GM19035 (cell line): Measurements from ENCODE around the gene BACH1.

ENCODE experiments used
- ATAC-seq: cut with Tn5 transposase; IDR thresholded peaks from one replicate; pipeline ENCODE4 v1.9.1; 2021; ENCODE audit not compliant: unreplicated experiment

BACH1 gene

DNA sequence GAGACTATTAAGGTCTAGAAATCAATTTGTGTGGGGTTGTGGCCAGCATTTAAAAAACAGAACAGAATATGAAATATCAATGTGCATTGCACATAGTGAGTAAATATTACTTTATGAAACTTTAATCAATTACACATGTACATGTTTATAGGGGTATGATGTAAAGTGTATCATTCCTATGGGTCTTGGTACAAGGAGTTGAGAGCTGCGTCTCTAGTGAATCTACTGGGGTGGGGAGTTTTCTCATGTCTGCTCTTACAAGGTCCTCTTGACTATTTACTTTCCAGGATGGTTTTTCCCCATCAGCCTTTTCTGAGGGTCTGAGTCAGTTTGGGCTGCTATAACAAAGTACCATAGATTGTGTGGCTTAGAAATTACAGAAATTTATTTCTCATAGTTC lies 75.8 kb downstream of the BACH1 start:
- ATAC-seq: no peak

DNA sequence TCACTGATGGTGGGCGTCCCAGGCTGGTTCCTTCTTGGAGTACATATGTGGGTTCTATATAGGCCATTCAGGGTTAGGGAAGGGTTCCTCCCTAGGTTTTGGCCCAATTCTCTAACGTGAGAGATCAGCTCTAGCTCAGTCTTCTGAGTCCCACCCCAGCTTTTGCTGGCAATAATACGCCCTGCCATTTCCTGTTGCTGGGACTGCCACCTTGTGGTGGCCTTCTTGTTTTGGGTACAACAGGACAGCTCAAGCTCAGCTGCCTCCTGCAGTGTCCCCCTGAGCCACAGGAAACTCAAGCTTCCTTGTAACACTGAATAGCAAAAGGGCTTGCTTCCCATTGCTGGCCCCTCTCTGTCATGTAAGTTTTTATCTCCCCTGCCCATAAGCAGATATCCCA lies 77.8 kb downstream of the BACH1 start:
- ATAC-seq: peak; percentile 54

DNA sequence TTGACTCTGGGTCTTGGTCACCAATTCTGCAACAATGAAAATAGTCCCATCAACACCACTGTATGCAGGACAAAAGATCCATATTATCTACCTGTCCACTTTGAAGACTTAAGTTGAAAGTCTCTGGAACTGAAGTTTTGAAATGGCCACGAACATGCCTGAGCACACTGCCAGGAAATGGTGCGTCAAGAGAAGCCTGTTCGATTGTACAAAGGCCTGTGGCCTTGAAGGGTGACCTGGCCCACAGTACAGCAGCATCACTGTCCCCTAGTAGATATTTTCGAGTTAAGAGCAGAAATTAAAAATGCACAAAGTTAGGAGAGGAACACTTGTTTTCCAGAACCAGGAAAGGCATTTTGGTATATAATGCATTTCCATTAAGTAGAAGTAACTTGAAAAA lies 78.5 kb downstream of the BACH1 start:
- no peak for ATAC-seq

DNA sequence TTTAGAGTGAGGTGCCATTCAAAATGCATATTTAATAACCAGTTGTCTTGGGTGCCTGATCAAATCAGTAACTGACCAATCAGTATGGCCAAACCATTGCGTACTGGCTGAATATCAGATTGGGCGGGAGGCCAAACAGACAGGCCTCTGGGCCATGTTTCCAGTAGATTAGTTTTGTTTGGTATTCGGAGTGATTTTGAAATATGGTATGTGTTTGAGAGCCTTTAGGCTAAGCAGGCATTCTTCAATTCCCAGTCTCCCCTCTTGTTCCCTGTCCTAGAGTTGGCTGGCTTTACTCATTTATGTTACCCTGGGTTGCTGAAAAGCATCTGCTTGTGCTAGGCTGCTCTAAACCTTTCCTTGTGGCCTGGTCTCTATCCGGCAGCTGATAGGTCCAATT lies 80.1 kb downstream of the BACH1 start:
- no peak for ATAC-seq

DNA sequence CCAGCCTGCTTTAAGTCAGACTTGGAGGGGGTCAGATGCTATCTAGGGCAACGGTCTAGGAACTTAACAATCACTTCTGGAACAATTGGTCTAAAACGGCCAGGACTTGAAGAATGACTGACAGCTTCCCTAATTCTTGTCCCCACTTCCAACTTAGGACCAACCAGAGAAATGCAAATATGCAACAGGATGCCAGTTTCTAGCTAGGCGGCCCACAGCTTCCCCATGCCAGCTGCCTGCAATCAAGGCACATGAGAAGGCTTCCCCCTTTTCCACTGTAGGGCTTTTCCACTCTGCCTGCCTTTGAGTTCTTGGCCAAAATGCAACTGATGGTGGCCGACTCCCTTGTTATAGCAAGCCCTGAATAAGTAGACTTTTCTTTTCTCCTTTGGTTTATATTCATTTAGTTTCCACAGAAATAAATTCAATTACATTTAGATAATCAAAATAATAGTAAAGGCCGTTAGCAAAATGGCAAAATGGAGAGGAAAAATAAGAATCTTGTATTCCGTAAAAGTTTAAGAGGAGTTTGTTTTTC lies 80.9 kb downstream of the BACH1 start:
- no peak for ATAC-seq

DNA sequence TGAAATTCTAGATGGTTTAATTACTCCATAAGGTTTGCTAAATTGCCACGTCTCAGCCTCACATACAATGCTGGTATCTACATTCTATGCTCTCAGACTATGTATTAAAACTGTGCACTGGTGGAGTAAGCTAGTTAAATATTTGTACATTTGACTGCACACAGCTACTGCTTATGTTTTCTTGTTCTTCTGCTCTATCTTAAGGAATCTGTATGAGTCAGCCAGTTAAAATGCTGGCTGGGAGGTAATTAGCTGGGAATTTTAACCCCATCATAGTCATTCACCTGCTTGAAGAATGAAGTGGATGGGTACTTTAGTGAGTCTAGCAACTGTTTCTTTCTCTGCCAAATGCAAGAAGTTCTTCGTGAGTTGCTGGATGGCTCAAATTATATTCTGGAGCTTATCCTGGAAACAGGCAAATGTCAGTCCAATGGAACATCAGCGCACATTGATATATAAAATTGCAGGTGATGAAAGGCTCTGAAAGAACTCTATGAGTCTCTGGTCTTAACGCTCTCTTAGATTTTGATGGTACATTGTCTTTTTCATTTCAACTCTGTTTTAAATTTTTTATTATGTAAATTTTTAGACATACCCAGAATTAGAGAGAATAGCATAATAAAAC lies 83.4 kb downstream of the BACH1 start:
- no peak for ATAC-seq

DNA sequence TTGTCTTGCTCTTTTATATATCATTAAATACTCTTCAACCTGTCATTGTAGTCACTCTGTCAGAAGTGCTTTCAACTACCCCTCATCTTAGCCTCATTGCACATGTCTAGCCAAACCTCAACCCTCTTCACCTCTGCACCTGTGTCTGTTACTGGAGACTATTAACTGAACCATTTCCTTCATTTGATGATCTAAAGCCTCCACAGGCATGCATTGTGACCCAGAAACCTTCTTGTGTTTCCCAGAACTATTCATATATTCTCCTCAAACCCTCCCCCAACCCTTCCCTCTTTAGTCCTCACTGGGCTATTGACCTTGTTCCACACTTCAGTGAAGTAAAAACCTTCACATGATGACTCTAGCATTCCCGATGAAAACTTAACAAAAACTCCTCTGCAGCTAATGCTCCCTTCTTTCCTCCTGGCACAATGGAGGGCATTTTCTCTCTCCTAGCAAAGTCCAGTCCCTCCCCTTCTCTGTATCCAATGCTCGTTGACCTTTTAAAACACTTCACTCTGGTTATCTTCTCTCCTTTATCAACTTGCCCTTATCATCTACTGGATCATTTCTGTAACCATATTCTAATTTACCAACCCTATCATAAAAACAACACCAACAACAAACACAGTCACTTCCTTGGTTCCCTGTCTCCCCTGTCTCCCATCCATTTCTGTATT lies 86.1 kb downstream of the BACH1 start:
- no peak for ATAC-seq

DNA sequence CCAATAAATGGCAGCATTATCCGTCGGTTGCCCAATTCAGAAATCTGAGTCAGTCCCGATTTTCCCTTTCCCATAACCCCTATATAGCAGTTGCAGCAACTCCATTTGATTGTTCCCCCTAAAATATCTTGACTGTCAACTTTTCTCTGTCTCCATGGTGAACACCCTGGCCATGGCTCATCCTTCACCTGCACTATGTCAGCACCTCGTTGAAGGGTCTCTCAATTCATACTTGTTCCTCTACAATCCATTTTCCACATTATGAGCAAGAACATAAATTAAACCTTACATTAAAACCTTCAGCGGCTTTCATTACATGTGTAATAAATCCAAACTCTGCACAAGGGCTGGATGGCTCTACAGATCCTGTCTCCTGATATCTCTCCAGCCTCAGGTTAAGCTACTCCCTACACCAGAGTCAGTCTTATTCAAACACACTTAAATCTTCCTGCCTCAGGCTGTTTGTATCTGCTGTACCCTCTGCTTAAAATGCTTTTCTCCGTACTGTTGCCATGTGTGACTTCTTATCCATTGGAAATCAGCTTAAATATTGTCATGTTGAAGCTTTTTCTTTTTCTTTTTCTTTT lies 87.3 kb downstream of the BACH1 start:
- ATAC-seq: no peak

- no peak for ATAC-seq
Measured at GRCh38 chr21:29386803-29387202, 88.1 kb downstream of the BACH1 start.

DNA sequence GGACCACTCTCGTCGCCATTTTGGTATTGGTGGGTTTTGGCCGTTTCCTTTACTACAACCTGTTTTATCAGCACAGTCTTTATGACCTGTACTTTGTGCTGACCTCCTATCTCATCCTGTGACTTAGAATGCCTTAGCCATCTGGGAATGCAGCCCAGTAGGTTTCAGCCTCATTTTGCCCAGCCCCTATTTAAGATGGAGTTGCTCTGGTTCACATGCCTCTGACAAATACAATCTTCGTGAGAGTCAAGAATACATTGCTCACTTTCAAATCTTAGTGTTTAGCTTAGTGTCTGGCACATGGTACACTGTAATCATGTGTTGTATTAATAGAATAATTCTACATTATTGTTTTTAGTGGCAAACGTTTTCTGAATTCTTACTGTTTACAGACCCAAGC lies 88.9 kb downstream of the BACH1 start:
- ATAC-seq: no peak

GRCh38 chr21:29389136-29389535 lies 90.4 kb downstream of the BACH1 start:
- ATAC-seq: no peak

DNA sequence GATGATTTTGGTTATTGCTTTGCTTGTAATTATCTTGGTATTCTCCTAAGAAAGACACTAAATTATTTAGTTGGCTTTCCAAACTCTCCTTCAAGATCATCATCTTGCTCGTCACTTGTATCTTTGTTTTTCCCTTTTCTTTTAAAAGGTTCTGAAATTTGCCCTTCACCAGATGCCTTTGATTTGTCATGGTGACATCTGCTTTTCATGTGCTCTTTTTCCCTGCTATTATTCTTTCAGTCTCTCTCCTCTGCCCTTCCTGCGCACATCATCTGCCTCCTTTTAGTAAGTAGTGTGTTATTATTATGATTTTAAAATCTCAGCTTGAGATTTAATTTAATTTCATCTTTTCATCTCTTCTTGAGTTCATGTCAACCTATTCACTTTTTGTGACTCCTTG lies 92.1 kb downstream of the BACH1 start:
- ATAC-seq: no peak

DNA sequence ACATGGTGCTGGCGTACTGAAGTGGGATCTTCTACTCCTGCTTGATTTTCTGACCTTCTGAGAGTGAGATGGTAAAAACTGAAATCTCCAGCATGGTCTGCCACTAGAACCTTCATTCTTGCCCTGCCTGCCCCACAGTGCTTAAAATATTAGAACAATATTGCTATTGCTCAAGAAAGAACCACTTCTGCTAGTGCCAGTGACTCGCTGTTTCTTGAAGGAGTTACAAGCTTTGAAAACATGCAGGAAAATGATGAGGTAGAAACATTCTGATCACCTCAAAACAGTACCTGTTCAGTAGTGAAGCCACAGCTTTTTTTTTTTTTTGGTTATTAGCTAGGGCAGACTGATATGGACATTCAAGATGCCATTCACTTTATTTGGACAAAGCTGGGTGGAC lies 95.3 kb downstream of the BACH1 start:
- no peak for ATAC-seq
